ENCODE data around the gene EYA4.

The EYA4 gene

DNA sequence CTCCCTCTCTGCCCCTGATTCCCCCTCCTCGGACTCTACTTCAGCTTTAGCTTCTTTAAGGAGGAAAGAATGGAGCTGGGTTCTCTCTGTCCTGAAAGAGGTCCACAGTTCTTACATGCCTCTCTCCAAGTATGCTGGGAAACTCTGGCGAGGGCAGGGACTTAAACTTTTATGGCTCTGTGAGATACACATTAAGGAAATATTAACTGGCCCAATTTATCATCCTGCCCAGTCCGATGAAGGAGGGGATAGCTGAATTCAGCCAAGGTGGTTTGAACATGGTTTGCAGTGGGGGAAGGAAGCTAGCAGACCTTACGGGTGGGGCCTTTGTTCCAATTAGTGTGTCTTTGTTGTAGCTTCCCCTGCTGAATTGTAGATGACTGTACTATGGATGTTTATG lies 121.7 kb downstream of the EYA4 start:
- TF ChIP-seq, protein P1, sequence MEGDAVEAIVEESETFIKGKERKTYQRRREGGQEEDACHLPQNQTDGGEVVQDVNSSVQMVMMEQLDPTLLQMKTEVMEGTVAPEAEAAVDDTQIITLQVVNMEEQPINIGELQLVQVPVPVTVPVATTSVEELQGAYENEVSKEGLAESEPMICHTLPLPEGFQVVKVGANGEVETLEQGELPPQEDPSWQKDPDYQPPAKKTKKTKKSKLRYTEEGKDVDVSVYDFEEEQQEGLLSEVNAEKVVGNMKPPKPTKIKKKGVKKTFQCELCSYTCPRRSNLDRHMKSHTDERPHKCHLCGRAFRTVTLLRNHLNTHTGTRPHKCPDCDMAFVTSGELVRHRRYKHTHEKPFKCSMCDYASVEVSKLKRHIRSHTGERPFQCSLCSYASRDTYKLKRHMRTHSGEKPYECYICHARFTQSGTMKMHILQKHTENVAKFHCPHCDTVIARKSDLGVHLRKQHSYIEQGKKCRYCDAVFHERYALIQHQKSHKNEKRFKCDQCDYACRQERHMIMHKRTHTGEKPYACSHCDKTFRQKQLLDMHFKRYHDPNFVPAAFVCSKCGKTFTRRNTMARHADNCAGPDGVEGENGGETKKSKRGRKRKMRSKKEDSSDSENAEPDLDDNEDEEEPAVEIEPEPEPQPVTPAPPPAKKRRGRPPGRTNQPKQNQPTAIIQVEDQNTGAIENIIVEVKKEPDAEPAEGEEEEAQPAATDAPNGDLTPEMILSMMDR (IDR thresholded peaks at IDR 0.05; ENCODE audit: control insufficient read depth, extremely low read depth, insufficient read depth) = no peak
- DNase-seq (ENCODE audit: low read depth) = no peak
- H3K4me3 ChIP-seq (ENCODE audit: low read depth, low read length) = no peak overlapping the region

DNA sequence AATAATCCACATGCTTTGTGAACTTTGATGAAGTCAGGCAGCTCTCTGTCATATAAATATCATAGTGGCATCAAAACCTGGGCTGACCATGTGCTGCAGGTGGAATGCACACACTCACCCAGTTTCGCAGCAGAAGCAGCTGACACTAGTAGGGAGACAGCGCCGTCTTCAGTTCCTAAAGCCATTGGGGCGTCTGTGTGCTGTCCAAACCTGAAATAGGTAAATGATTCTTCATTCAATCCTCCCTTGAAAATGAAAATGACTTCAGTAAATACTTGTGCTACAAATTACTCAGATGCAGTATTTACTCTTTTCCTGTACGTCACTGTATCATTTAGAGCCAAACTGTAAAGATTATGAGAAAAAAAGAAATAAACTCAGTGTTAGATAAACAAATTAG lies 127.5 kb downstream of the EYA4 start:
- TF ChIP-seq, protein P1 (IDR thresholded peaks at IDR 0.05; ENCODE audit: control insufficient read depth, extremely low read depth, insufficient read depth) = peak; percentile 72
- DNase-seq (ENCODE audit: low read depth) = no peak
- H3K4me3 ChIP-seq (ENCODE audit: low read depth, low read length) = no peak overlapping the region

DNA sequence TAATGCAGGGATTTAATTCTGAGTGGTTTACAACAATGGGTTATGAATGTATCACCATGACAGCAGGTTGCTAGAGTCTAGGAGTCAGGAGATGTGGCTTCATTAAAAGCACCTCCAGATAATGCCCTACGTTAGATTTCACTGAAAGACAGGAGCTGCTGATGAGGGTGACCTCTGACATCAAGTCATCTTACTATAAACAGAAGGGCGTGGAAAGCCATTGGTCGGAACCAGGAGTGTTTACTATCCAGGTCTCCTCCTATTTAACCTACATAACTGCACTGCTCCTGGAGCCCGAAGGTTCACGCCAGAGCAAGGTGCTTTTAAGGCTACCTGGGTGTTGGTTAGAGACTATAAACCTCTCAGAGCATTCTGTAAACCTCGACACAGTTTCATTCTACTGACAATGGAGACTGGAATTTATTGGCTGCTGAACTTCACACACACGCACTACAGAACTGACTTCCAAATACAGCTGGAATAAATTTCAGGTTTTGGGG lies 128.7 kb downstream of the EYA4 start:
- no peak overlapping the region for H3K4me3 ChIP-seq (ENCODE audit: low read depth, low read length)
- TF ChIP-seq, protein P1 (IDR thresholded peaks at IDR 0.05; ENCODE audit: control insufficient read depth, extremely low read depth, insufficient read depth) = no peak
- DNase-seq (ENCODE audit: low read depth) = no peak

GRCh38 chr6:133376743-133377142 lies 135.6 kb downstream of the EYA4 start:
- TF ChIP-seq, protein P1 (IDR thresholded peaks at IDR 0.05; ENCODE audit: control insufficient read depth, extremely low read depth, insufficient read depth) = no peak
- no peak for DNase-seq (ENCODE audit: low read depth)
- no peak overlapping the region for H3K4me3 ChIP-seq (ENCODE audit: low read depth, low read length)

DNA sequence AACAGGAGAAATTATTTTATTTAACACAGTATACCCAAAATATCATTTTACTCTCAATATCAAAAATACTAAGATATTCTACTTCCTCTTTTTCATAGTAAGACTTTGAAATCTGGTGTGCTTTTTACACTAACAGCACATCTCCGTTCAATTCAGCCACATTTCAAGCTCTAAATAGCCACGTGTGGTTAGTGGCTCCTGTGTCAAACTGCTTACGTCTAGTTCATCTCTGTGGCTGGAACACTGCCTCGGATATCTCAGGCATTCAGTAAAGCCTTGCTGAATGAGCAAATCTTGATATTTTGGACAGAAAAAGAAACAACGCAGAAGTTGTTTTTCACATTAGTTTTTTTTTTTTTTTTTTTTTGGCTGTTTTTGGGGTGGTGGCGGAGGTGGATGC lies 136.1 kb downstream of the EYA4 start:
- TF ChIP-seq, protein P1 (IDR thresholded peaks at IDR 0.05; ENCODE audit: control insufficient read depth, extremely low read depth, insufficient read depth) = no peak
- DNase-seq (ENCODE audit: low read depth) = no peak
- no peak overlapping the region for H3K4me3 ChIP-seq (ENCODE audit: low read depth, low read length)

- TF ChIP-seq, protein P1 (IDR thresholded peaks at IDR 0.05; ENCODE audit: control insufficient read depth, extremely low read depth, insufficient read depth) = no peak
- no peak for DNase-seq (ENCODE audit: low read depth)
- H3K4me3 ChIP-seq (ENCODE audit: low read depth, low read length) = no peak overlapping the region
These were observed 138.9 kb downstream of the EYA4 start for GRCh38 chr6:133380047-133380446.

DNA sequence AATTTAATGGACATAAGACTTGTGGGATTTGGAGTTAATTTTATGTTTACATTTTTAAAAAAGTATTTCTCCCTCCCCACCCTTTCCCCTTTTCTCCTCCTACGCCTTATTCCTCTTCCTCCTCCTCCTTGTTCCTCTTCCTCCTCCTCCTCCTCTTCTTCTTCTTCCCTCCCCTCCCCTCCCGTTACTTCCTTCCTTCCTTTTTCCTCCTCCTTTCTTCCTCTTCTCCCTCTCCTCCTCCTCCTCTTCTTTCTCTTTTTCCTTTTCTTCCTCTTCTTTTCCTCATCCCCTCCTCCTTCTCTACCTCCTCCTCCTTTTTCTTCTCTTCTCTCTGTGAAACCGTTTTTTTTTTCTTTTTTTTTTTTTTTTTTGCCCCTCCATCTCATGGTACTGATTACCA lies 139.6 kb downstream of the EYA4 start:
- no peak overlapping the region for H3K4me3 ChIP-seq (ENCODE audit: low read depth, low read length)
- TF ChIP-seq, protein P1 (IDR thresholded peaks at IDR 0.05; ENCODE audit: control insufficient read depth, extremely low read depth, insufficient read depth) = no peak
- no peak for DNase-seq (ENCODE audit: low read depth)

All from LNCaP clone FGC (cell line).